Memory B cell (primary cell): ENCODE measurements around the gene CA9.

Experiments
- ATAC-seq: fragments of 150-1000 bp; cut with Tn5 transposase; 2 replicates; pipeline ENCODE4 v1.10.0; 2021; ENCODE audit warnings: low read depth, mild to moderate bottlenecking, moderate library complexity
- DNase-seq, 2 donors: peaks; one replicate each; pipeline ENCODE4 v3.0.0; 2022; ENCODE audit warnings: low spot score in 2 of 2
- H3K27ac Mint-ChIP-seq: one replicate; pipeline ENCODE4 v1.8.0; 2022; ENCODE audit warnings: mild to moderate bottlenecking, moderate library complexity, mixed read lengths
- H3K27me3 Mint-ChIP-seq: one replicate; pipeline ENCODE4 v1.8.0; 2022; ENCODE audit warnings: mixed read lengths
- H3K36me3 Mint-ChIP-seq: one replicate; pipeline ENCODE4 v1.8.0; 2022; ENCODE audit warnings: mild to moderate bottlenecking, mixed read lengths
- H3K4me1 Mint-ChIP-seq: one replicate; pipeline ENCODE4 v1.8.0; 2022; ENCODE audit warnings: mixed read lengths
- H3K4me3 Mint-ChIP-seq: one replicate; pipeline ENCODE4 v1.8.0; 2022; ENCODE audit warnings: mild to moderate bottlenecking, moderate library complexity, mixed read lengths
- H3K9me3 Mint-ChIP-seq: one replicate; pipeline ENCODE4 v1.8.0; 2022; ENCODE audit warnings: mixed read lengths

Gene CA9

DNA sequence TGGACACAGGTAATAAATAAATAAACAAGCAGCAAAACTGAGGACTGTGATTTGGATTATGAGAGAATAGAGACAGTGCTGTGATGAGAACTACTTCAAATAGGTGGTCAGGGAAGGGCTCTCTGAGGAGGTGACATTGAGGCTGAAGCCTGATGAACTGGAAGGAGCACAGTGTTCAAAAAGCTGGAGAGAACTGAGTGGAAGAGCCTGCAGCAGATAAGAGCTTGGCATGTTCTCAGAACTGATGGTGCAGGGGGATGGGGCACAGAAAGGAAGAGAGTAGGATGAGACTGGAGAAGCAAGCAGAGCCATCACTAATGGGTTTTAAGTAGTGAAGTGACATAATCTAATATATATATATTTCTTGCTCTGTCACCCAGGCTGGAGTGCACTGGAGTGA is 27.2 kb downstream of the CA9 start:
- no peaks in the 10 kb centered on the region for H3K9me3 Mint-ChIP-seq

DNA sequence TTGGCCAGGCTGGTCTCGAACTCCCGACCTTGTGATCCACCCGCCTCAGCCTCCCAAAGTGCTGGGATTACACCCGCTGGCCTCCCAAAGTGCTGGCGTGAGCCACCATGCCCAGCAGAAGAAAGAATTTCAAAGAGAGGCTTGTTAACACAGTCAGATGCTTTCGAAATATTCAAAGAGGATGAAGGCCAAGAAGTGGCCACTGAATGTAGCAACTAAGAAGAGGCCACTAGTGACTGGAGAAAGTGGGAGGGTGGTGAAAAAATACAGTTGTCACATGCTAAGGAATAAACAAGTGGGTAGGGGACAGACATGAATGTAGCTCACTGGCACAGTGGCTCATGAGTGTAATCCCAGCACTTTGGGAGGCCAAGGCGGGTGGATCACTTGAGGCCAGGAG is 29.0 kb downstream of the CA9 start:
- no peak overlapping the region for H3K27ac Mint-ChIP-seq
- DNase-seq, result no peak

More for the DNA sequence above, 27.2 kb downstream of the CA9 start:
- no peak for DNase-seq
- Mint-ChIP-seq H3K4me1 (peaks cover 6% of the 10 kb centered on the region), H3K4me3 (no peak overlapping the region), H3K36me3 (peaks cover 24% of the 10 kb centered on the region), H3K27me3 (no peaks in the 10 kb centered on the region), H3K27ac (no peak overlapping the region)
- ATAC-seq, result no peak

DNA sequence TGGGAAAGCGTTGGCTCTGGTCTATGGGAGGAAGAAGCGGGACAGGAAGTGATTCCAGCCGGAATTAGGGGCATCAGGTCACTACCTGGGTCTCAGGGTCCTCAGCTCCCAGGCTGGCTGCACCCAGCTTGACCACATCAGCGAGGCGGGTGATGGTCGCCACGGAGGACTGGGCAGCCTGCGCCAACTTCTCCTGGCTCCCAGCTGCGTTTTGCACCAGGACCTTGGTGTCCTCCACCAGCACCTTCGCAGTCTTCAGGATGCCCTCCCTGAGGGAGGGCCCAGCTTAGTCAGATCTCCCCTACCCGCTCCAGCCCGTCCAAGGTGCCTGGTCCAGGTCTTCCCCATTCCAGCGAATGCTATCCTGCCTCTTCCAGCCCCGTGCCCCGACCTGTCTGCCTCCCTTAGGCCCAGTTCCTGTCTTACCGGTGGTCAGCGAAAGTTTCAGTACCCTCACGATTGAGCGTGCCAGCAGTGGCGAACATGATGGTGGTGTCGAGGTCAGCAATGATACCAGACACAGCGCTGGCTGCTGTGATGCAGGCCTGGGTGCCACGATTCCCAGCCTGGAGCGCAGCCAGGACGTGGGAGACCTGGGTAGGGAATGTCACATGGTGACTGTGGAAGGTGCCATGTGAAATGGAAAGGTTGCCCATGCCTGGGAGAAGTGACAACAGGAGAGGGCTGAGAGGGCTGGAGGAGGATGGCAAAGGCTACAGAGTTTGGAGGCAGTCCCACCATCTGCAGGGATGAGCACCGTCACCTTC is 30.4 kb downstream of the CA9 start:
- peaks cover 41% of the 10 kb centered on the region for H3K36me3 Mint-ChIP-seq
- H3K4me1 Mint-ChIP-seq, result peaks cover 2% of the 10 kb centered on the region
- DNase-seq, result no peak
- no peaks in the 10 kb centered on the region for H3K27me3 Mint-ChIP-seq
- H3K4me3 Mint-ChIP-seq, result no peak overlapping the region
- no peak overlapping the region for H3K27ac Mint-ChIP-seq
- no peaks in the 10 kb centered on the region for H3K9me3 Mint-ChIP-seq
- ATAC-seq, result no peak

More for the DNA sequence above, 29.0 kb downstream of the CA9 start:
- Mint-ChIP-seq H3K27me3 (no peaks in the 10 kb centered on the region), H3K4me3 (no peak overlapping the region), H3K36me3 (peaks cover 32% of the 10 kb centered on the region), H3K4me1 (no peaks in the 10 kb centered on the region), H3K9me3 (no peaks in the 10 kb centered on the region)
- no peak for ATAC-seq

DNA sequence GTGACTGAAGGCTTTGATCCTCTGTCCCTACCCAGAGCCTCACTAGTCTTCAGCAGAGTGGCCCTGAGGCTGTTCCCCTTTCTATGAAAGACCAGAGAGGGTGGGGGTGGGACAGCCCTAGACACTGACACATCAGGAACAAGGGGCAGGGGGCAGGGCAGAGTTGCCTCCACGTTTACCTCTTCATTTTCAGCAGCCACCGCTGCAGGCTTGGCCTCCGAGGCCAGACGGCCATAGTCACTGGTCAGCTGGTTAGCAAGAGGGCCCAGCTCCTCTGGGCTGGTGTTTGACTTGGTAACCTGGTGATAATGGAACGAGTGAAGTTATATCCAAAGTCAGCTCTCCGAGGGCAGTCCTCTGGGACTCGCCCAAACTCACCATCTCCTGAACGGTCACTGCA is 31.6 kb downstream of the CA9 start:
- peaks cover 42% of the 10 kb centered on the region for H3K36me3 Mint-ChIP-seq

DNA sequence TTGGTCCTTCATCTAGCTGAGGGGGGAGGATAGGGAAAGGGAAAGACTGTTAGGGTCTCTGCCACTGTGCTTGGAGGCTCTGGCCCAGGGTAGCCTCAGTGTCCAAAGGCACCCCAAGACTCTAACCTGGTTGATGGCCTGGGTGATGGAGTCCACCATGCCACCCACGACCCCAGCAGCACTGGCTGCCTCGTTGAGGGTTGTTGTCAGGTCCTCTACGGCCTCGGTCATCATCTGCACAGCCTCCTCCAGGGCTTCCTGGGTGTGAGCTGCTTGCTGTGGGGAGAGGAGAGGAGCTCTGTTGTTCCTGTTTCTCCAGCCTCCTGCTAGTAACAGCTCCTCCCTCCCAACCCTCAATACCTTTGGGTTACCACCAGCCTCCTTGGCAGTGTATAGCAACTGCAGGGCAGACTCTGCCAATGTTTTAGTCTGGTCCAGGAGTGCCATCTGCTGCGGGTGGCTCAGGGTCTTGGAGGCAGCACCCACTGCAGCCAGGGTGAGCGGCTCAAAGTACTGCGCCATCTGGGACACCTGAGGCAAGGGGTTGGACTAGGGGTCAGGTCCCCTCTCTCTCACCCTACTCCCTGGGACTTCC is 32.2 kb downstream of the CA9 start:
- Mint-ChIP-seq H3K9me3 (no peaks in the 10 kb centered on the region), H3K27ac (no peak overlapping the region), H3K36me3 (peaks cover 48% of the 10 kb centered on the region), H3K27me3 (no peaks in the 10 kb centered on the region), H3K4me1 (peaks cover 2% of the 10 kb centered on the region), H3K4me3 (no peak overlapping the region)
- DNase-seq (no peak), ATAC-seq (no peak)

More for the DNA sequence above, 31.6 kb downstream of the CA9 start:
- H3K27ac Mint-ChIP-seq, result no peak overlapping the region
- no peaks in the 10 kb centered on the region for H3K27me3 Mint-ChIP-seq
- ATAC-seq (no peak), DNase-seq (no peak)
- no peaks in the 10 kb centered on the region for H3K9me3 Mint-ChIP-seq
- H3K4me1 Mint-ChIP-seq, result peaks cover 2% of the 10 kb centered on the region
- H3K4me3 Mint-ChIP-seq, result no peak overlapping the region

DNA sequence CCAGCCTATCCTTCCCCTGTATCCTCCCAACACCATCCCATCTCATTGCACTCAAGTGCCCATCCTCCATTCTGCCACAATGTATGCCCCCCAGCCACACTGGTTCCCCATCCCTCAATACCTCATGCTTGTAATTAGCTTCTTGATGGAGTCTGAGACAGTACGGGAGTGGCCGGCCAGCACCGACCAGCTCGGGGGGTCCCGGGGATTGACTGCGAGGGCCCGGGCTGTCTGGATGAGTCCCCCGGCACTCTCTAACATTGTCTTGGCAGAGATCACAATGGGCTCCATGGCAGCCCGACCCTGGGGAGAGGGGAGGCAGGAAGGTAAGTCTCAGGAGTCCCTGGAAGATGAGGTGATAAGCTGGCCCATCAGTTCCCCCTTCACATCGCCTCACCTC is 33.2 kb downstream of the CA9 start:
- no peaks in the 10 kb centered on the region for H3K27me3 Mint-ChIP-seq
- DNase-seq (no peak), ATAC-seq (no peak)
- H3K9me3 Mint-ChIP-seq, result no peaks in the 10 kb centered on the region
- no peak overlapping the region for H3K4me3 Mint-ChIP-seq
- H3K27ac Mint-ChIP-seq, result peak overlapping the region; percentile 28
- peaks cover 2% of the 10 kb centered on the region for H3K4me1 Mint-ChIP-seq
- H3K36me3 Mint-ChIP-seq, result peaks cover 54% of the 10 kb centered on the region

DNA sequence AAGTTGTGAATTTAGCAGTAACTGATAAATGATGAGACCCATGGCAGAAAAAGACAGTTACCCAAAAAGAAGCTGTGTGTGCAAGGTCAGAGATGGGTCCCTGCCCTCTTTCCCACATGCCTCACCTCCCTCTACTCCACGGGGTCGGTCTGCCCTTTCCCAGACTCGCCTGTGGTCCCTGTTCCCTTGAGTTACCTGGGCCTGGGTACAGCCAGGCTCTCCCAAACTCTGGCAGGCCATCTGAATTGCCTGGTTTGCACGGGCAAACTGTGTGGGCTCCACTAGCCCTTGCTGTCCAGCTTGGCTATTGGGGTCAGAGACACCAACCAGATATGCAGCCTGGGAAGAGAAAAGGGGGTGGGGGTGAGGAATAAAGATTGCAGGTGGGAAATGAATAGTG is 34.4 kb downstream of the CA9 start:
- H3K4me3 Mint-ChIP-seq, result no peak overlapping the region
- peaks cover 52% of the 10 kb centered on the region for H3K36me3 Mint-ChIP-seq
- DNase-seq (no peak), ATAC-seq (no peak)
- H3K27me3 Mint-ChIP-seq, result no peaks in the 10 kb centered on the region
- H3K27ac Mint-ChIP-seq, result no peak overlapping the region
- H3K9me3 Mint-ChIP-seq, result no peaks in the 10 kb centered on the region
- H3K4me1 Mint-ChIP-seq, result peaks cover 2% of the 10 kb centered on the region

DNA sequence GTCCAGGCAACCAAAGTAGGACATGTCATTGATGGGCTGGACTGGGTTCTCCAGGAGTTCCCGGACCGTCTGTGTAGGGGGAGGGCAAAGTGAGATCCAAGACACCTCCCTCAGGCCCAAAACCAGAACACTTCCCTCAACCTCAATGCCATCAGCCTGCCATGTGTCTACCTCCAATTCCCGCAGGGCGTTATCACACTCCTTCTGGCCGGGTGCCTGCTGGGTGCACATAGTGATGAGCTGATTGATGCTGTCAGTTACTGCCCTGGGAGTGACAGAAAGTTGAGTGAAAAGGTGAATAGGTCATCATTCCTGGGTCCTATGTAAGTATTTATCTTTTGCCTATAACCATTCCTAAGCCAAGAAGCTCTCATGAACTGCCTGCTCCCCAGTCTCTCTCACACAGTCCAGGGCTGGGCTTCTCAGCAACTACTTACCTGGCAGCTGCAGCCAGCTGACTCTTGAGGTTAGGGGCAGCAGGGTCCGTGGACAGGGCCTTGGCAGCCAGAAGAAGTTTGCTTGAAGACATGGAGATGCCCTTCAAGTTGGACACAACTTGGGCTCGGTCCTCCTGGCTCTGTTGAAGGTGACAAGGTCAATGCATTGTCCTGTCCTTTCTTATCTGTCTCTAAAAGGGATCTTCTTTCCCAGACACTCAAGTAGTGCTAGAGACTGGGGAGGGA is 37.2 kb downstream of the CA9 start:
- H3K27ac Mint-ChIP-seq, result no peak overlapping the region

DNA sequence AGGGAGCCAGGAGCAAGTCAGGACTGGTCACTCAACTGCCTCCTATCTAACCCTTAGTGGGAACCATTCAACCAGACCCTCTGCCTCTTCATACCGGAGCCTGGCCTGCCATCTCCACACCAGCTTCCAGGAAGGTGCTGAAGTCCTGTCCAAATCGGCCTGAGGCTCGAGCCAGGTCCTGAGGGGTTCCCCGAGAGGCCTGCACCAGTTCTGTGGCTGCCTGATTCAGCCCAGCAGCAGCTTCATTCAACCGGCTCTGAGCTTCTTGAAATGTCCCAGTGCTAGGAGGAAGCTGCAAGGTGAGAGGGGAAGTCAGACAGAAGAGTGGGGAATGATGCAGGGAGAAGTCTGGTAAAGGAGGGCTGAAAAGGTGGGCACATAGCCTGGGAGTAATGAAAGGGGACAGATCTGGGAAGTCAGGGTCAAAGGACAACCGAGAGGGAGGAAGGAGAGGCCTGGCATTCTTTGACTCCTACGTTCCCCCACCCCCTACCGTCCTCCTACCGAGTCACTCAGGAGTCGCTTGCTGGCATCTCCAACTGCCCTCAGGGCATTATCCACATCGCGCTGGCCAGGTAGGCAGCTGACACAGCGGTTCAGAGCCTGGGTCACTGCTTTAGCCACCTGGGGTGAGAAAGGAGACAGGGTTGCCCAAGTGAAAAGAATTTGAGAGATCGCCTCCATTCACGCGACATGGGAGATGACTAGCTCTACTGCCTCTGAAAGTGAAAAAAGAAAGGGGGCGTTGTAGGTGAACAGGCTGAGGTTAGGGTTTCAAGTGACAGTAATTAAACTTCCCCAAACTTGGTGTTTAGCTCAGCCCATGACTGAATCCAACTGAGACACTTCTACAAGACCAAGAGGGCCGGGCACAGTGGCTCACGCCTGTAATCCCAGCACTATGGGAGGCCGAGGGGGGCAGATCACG is 38.0 kb downstream of the CA9 start:
- no peak for ATAC-seq
- no peaks in the 10 kb centered on the region for H3K27me3 Mint-ChIP-seq

More for the DNA sequence above, 37.2 kb downstream of the CA9 start:
- H3K4me1 Mint-ChIP-seq, result peaks cover 2% of the 10 kb centered on the region
- peaks cover 54% of the 10 kb centered on the region for H3K36me3 Mint-ChIP-seq
- no peak overlapping the region for H3K4me3 Mint-ChIP-seq
- DNase-seq (no peak), ATAC-seq (no peak)
- H3K27me3 Mint-ChIP-seq, result no peaks in the 10 kb centered on the region
- H3K9me3 Mint-ChIP-seq, result no peaks in the 10 kb centered on the region

DNA sequence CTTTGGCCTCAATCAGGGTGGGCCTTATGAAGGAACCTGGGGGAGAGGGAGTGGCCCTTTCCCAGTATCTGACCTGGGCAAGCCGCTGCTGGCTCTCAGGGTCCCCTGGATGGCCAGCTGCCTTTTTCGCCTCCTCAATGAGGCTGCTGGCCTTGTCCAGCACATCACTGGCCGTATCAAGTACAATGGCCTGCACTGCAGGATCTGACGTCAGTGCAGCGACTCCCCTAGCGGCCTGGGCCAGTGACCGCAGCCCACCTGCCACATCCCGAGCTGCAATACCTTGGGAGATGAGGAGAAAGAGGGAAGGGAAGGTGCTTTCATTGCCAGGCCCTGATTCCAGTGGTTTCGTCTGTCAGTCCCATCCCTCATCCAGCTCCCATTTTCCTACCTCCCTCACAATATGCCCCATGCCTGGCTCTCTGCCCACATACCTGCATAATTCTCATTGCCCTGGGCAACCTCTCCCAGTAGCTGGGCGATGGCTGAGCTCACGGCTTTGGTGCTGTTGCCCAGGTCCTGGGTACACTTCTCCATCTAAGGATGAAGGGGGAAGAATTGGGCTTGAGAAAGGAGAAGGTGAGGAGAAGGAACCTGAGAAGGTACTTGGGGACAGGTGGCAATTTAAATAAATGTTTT is 39.2 kb downstream of the CA9 start:
- H3K4me1 Mint-ChIP-seq, result peaks cover 4% of the 10 kb centered on the region
- H3K9me3 Mint-ChIP-seq, result no peaks in the 10 kb centered on the region
- H3K27me3 Mint-ChIP-seq, result no peaks in the 10 kb centered on the region
- no peak for ATAC-seq
- H3K4me3 Mint-ChIP-seq, result no peak overlapping the region
- no peak overlapping the region for H3K27ac Mint-ChIP-seq
- no peak for DNase-seq
- peaks cover 53% of the 10 kb centered on the region for H3K36me3 Mint-ChIP-seq

More for the DNA sequence above, 38.0 kb downstream of the CA9 start:
- Mint-ChIP-seq H3K36me3 (peaks cover 58% of the 10 kb centered on the region), H3K4me3 (no peak overlapping the region), H3K9me3 (no peaks in the 10 kb centered on the region), H3K4me1 (peaks cover 2% of the 10 kb centered on the region), H3K27ac (no peak overlapping the region)
- no peak for DNase-seq

DNA sequence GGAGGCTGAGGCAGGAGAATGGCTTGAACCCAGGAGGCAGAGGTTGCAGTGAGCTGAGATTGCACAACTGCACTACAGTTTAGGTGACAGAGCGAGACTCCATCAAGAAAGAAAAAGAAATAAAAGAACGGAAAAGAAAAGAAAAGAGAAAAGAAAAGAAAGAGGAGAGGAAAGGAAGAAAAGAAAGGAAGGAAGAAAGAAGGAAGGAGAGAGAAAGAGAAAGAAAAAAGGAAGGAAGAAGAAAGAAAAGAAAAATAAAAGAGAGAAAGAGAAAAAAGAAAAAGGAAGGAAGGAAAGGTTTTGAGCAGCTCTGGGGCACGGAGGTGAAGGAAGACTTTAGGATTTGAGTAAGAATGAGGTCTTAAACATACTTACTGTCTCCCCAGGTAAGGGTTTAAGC is 39.9 kb downstream of the CA9 start:
- peaks cover 53% of the 10 kb centered on the region for H3K36me3 Mint-ChIP-seq
- no peak overlapping the region for H3K27ac Mint-ChIP-seq
- peaks cover 10% of the 10 kb centered on the region for H3K4me1 Mint-ChIP-seq
- H3K9me3 Mint-ChIP-seq, result no peaks in the 10 kb centered on the region
- ATAC-seq (no peak), DNase-seq (no peak)
- H3K27me3 Mint-ChIP-seq, result no peaks in the 10 kb centered on the region
- H3K4me3 Mint-ChIP-seq, result no peak overlapping the region

DNA sequence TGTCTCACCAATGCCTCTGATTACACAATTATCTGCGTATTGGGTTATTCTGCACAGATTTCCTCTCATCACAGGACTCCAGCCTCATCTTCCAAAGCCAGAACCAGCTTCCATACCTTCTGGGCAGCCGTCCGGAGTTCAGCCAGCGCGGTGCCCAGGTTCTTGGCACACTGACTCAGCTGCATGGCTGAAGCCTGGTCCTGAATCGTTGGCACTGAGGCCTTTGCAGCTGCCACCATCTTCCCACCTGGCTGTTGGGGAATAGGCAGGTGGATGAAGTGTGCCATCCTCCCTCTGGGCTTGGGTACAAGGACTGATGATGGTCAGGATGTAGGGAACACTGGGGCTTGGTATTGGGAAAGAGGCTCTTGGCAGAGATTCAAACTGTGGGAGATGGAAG is 40.4 kb downstream of the CA9 start:
- no peak for DNase-seq
- peaks cover 51% of the 10 kb centered on the region for H3K36me3 Mint-ChIP-seq
- H3K4me1 Mint-ChIP-seq, result peaks cover 12% of the 10 kb centered on the region
- no peaks in the 10 kb centered on the region for H3K27me3 Mint-ChIP-seq
- ATAC-seq, result no peak
- H3K9me3 Mint-ChIP-seq, result no peaks in the 10 kb centered on the region
- no peak overlapping the region for H3K27ac Mint-ChIP-seq
- no peak overlapping the region for H3K4me3 Mint-ChIP-seq

DNA sequence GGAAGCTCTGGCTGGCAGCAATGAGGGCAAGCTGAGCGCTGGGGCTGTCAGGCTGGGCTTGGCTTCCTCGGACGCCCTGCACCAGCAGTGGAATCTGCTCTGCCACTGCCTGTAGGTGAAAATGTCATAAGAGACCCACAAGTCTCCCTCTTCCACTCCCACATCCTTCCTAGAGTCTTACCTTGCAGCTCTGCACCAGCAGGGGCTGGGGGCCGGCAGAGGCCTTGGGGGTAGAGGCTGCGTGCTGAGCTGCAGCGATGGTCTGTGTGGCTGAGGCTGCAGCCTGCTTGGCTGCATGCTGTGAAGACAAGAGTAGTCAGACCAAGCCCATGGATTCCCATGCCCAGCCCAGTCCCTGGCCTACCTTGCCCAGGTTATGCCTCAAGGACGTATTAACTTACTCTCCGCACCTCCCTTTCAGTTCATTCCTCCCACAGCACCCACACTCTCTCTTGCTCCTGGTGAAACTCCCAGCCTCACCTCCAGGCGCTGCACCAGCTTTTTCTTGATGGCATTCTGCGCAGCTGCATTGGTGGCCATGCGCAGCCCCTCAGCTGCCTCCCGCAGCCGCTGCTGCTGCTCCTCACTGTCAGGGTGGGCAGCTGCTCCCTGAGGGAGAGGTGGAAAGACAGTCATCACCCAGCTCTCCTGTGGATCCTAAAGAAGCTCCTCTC is 41.0 kb downstream of the CA9 start:
- DNase-seq (no peak), ATAC-seq (no peak)
- Mint-ChIP-seq H3K9me3 (no peaks in the 10 kb centered on the region), H3K27me3 (no peaks in the 10 kb centered on the region), H3K36me3 (peaks cover 53% of the 10 kb centered on the region), H3K4me1 (peaks cover 18% of the 10 kb centered on the region), H3K4me3 (no peak overlapping the region), H3K27ac (peak overlapping the region; percentile 65)
